Ectodermal cell (in vitro differentiated cells): ENCODE results near the gene TTC22.

ENCODE experiments used
- H3K27ac ChIP-seq: 2 replicates; pipeline ENCODE4 v1.7.0; 2013; ENCODE audit warnings: mild to moderate bottlenecking, low read depth, low read length; ENCODE audit not compliant: insufficient read depth, poor library complexity, severe bottlenecking
- H3K27me3 ChIP-seq: 2 replicates; pipeline ENCODE4 v1.7.0; 2013; ENCODE audit warnings: mild to moderate bottlenecking, low read length; ENCODE audit not compliant: insufficient read depth, control insufficient read depth, poor library complexity, severe bottlenecking
- H3K36me3 ChIP-seq: one replicate; pipeline ENCODE4 v1.7.0; 2013; ENCODE audit warnings: low read length; ENCODE audit not compliant: control insufficient read depth, insufficient read depth
- H3K4me1 ChIP-seq: one replicate; pipeline ENCODE4 v1.7.0; 2013; ENCODE audit warnings: low read length; ENCODE audit not compliant: control insufficient read depth, insufficient read depth
- H3K4me3 ChIP-seq: 2 replicates; pipeline ENCODE4 v1.7.0; 2013; ENCODE audit warnings: low read depth, low read length, control low read depth; ENCODE audit not compliant: insufficient read depth
- H3K9me3 ChIP-seq: 2 replicates; pipeline ENCODE4 v1.7.0; 2013; ENCODE audit warnings: mild to moderate bottlenecking, low read length, moderate library complexity; ENCODE audit not compliant: control insufficient read depth
- WGBS, 2 experiments: methylation state at CpG; one replicate each; pipeline ENCODE4 v1.1.7; 2013; ENCODE audit warnings: missing lambda C conversion rate in 2 of 2; 5-methylcytosine and 5-hydroxymethylcytosine counted together

Gene TTC22

GRCh38 chr1:54808443-54809207 is 7.5 kb upstream of the TTC22 start:
- no peak overlapping the region for H3K27ac ChIP-seq
- WGBS, 2 experiments = 74 to 78% methylated on average over 12 of the region's 12 CpGs
- no peak overlapping the region for H3K4me3 ChIP-seq
- H3K36me3 ChIP-seq = no peaks in the 10 kb centered on the region
- peaks cover 8% of the 10 kb centered on the region for H3K4me1 ChIP-seq
- H3K27me3 ChIP-seq = no peaks in the 10 kb centered on the region
- H3K9me3 ChIP-seq = no peaks in the 10 kb centered on the region

- Histone ChIP-seq H3K36me3 (no peaks in the 10 kb centered on the region), H3K4me1 (no peaks in the 10 kb centered on the region), H3K4me3 (no peak overlapping the region), H3K27ac (no peak overlapping the region), H3K9me3 (no peaks in the 10 kb centered on the region), H3K27me3 (no peaks in the 10 kb centered on the region)
- 80 to 94% methylated on average over 6 to 7 of the region's 7 CpGs for WGBS, 2 experiments
Observed at GRCh38 chr1:54807756-54808155, 6.6 kb upstream of the TTC22 start.

- H3K9me3 ChIP-seq = no peaks in the 10 kb centered on the region
- H3K36me3 ChIP-seq = no peaks in the 10 kb centered on the region
- H3K27me3 ChIP-seq = no peaks in the 10 kb centered on the region
- no peak overlapping the region for H3K4me3 ChIP-seq
- no peak overlapping the region for H3K27ac ChIP-seq
- 88 to 89% methylated on average over 11 of the region's 11 CpGs for WGBS, 2 experiments
- H3K4me1 ChIP-seq = no peaks in the 10 kb centered on the region
Observed at GRCh38 chr1:54806931-54807611, 5.9 kb upstream of the TTC22 start.

GRCh38 chr1:54805981-54806381 is 4.9 kb upstream of the TTC22 start:
- WGBS, 2 experiments = 93 to 95% methylated on average over 35 of the region's 35 CpGs
- Histone ChIP-seq H3K27me3 (peaks cover 6% of the 10 kb centered on the region), H3K4me1 (no peaks in the 10 kb centered on the region), H3K4me3 (no peak overlapping the region), H3K36me3 (no peaks in the 10 kb centered on the region), H3K27ac (no peak overlapping the region), H3K9me3 (no peaks in the 10 kb centered on the region)

GRCh38 chr1:54805466-54805865 is 4.3 kb upstream of the TTC22 start:
- Histone ChIP-seq H3K9me3 (no peaks in the 10 kb centered on the region), H3K4me3 (no peak overlapping the region), H3K4me1 (no peaks in the 10 kb centered on the region), H3K27me3 (peaks cover 11% of the 10 kb centered on the region), H3K36me3 (no peaks in the 10 kb centered on the region), H3K27ac (no peak overlapping the region)
- 92% methylated on average over 3 of the region's 3 CpGs for WGBS, 2 experiments

GRCh38 chr1:54804471-54805132 is 3.5 kb upstream of the TTC22 start:
- peaks cover 12% of the 10 kb centered on the region for H3K27me3 ChIP-seq
- H3K9me3 ChIP-seq = no peaks in the 10 kb centered on the region
- H3K4me3 ChIP-seq = no peak overlapping the region
- no peak overlapping the region for H3K27ac ChIP-seq
- WGBS, 2 experiments = 92 to 95% methylated on average over 6 of the region's 6 CpGs
- H3K4me1 ChIP-seq = no peaks in the 10 kb centered on the region
- H3K36me3 ChIP-seq = no peaks in the 10 kb centered on the region

GRCh38 chr1:54803761-54804470 is 2.8 kb upstream of the TTC22 start:
- H3K27me3 ChIP-seq = peaks cover 12% of the 10 kb centered on the region
- H3K9me3 ChIP-seq = no peaks in the 10 kb centered on the region
- no peak overlapping the region for H3K27ac ChIP-seq
- 84 to 85% methylated on average over 4 of the region's 4 CpGs for WGBS, 2 experiments
- no peak overlapping the region for H3K4me3 ChIP-seq
- no peaks in the 10 kb centered on the region for H3K36me3 ChIP-seq
- no peaks in the 10 kb centered on the region for H3K4me1 ChIP-seq

GRCh38 chr1:54800041-54800898 is 853 bp downstream of the TTC22 start:
- no peaks in the 10 kb centered on the region for H3K36me3 ChIP-seq
- H3K4me1 ChIP-seq = no peaks in the 10 kb centered on the region
- WGBS, 2 experiments = 94 to 95% methylated on average over 39 of the region's 39 CpGs
- H3K27ac ChIP-seq = no peak overlapping the region
- H3K9me3 ChIP-seq = no peaks in the 10 kb centered on the region
- peaks cover 12% of the 10 kb centered on the region for H3K27me3 ChIP-seq
- H3K4me3 ChIP-seq = no peak overlapping the region

GRCh38 chr1:54798769-54799641 is 2.1 kb downstream of the TTC22 start:
- no peaks in the 10 kb centered on the region for H3K4me1 ChIP-seq
- H3K4me3 ChIP-seq = no peak overlapping the region
- no peak overlapping the region for H3K27ac ChIP-seq
- WGBS, 2 experiments = 81 to 84% methylated on average over 6 of the region's 6 CpGs
- no peaks in the 10 kb centered on the region for H3K36me3 ChIP-seq
- H3K9me3 ChIP-seq = no peaks in the 10 kb centered on the region
- peaks cover 12% of the 10 kb centered on the region for H3K27me3 ChIP-seq
